Measurements from ENCODE around the gene MAP7D2. TPM values are rescaled to one million over a fixed set of nuclear protein-coding genes. Genes with fewer than 3 reads are reported as not detected.
"Not testable (repeated sequence)": the region's sequence is repeated elsewhere in the genome, so short reads cannot be mapped to it uniquely, and the experiment has no call there.

Gene MAP7D2
- total RNA-seq, 2 experiments from 2014 or later, result 0.13 to 0.21 TPM

- H3K9me3 Mint-ChIP-seq (ENCODE audit: insufficient read depth), result no peaks in the 10 kb centered on the region
- CTCF ChIA-PET, result interaction anchor here (0.9 kb wide), 1 partner anchor 235 kb away, joined by 5 read pairs; no protein-coding TSS in a partner anchor
- H3K27me3 Mint-ChIP-seq (ENCODE audit: low read depth), result no peaks in the 10 kb centered on the region
- H3K4me3 Mint-ChIP-seq, result peak overlapping the region; percentile 83
- H3K4me1 Mint-ChIP-seq (ENCODE audit: low read depth), result peaks cover 32% of the 10 kb centered on the region
- no peak for ATAC-seq
- peaks cover 29% of the 10 kb centered on the region for H3K36me3 Mint-ChIP-seq (ENCODE audit: low read depth)
- POLR2A ChIA-PET, result no interaction called here
- H3K27ac Mint-ChIP-seq, result no peak overlapping the region
- no peak for DNase-seq
These were observed 23.3 kb upstream of the MAP7D2 start for GRCh38 chrX:20139966-20140365.

- Mint-ChIP-seq H3K4me1 (ENCODE audit: low read depth) (peaks cover 24% of the 10 kb centered on the region), H3K36me3 (ENCODE audit: low read depth) (peaks cover 42% of the 10 kb centered on the region), H3K9me3 (ENCODE audit: insufficient read depth) (no peaks in the 10 kb centered on the region), H3K27me3 (ENCODE audit: low read depth) (no peaks in the 10 kb centered on the region), H3K27ac (no peak overlapping the region), H3K4me3 (no peak overlapping the region)
- ATAC-seq (no peak), DNase-seq (no peak)
- POLR2A ChIA-PET, result no interaction called here
- CTCF ChIA-PET, result no interaction called here
These were observed 19.2 kb upstream of the MAP7D2 start for GRCh38 chrX:20135944-20136343.

DNA sequence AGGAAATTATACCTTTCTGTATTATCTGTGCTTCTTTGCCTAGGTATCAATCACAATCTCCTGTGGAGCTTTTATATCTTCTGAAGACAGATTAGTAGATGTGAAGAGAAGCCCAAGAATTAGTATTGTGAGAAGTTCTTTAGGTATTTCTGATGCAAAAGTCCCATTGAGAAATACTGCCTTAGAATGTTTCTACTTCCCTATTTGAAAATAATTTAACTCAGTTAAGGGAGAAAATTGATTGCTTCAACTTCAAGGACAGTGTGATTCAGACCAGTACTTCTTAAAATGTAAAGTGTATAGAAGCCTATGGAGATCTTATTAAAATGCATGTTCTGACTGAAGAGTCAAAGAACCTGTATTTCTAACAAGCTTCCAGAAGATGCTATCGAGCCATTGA lies 16.0 kb upstream of the MAP7D2 start:
- ChIA-PET POLR2A (no interaction called here), CTCF (interaction anchor here (0.8 kb wide), 1 partner anchor 8 kb away, joined by 4 read pairs; the partner anchor contains the start of gene EIF1AX)
- Mint-ChIP-seq H3K36me3 (ENCODE audit: low read depth) (peaks cover 44% of the 10 kb centered on the region), H3K4me3 (no peak overlapping the region), H3K4me1 (ENCODE audit: low read depth) (peaks cover 10% of the 10 kb centered on the region), H3K9me3 (ENCODE audit: insufficient read depth) (no peaks in the 10 kb centered on the region), H3K27ac (no peak overlapping the region), H3K27me3 (ENCODE audit: low read depth) (no peaks in the 10 kb centered on the region)
- DNase-seq, result no peak
- ATAC-seq, result no peak

GRCh38 chrX:20130357-20130756 lies 13.7 kb upstream of the MAP7D2 start:
- Mint-ChIP-seq H3K9me3 (ENCODE audit: insufficient read depth) (no peaks in the 10 kb centered on the region), H3K27me3 (ENCODE audit: low read depth) (no peaks in the 10 kb centered on the region), H3K27ac (peak overlapping the region; percentile 24), H3K4me3 (no peak overlapping the region), H3K4me1 (ENCODE audit: low read depth) (peaks cover 2% of the 10 kb centered on the region), H3K36me3 (ENCODE audit: low read depth) (peaks cover 28% of the 10 kb centered on the region)
- POLR2A ChIA-PET, result no interaction called here
- CTCF ChIA-PET, result interaction anchor here (3.2 kb wide), 1 partner anchor 225 kb away, joined by 10 read pairs; no protein-coding TSS in a partner anchor
- no peak for DNase-seq
- no peak for ATAC-seq

GRCh38 chrX:20129547-20129946 lies 12.8 kb upstream of the MAP7D2 start:
- H3K4me1 Mint-ChIP-seq (ENCODE audit: low read depth), result no peaks in the 10 kb centered on the region
- CTCF ChIA-PET, result interaction anchor here (3.2 kb wide), 1 partner anchor 225 kb away, joined by 10 read pairs; no protein-coding TSS in a partner anchor

DNA sequence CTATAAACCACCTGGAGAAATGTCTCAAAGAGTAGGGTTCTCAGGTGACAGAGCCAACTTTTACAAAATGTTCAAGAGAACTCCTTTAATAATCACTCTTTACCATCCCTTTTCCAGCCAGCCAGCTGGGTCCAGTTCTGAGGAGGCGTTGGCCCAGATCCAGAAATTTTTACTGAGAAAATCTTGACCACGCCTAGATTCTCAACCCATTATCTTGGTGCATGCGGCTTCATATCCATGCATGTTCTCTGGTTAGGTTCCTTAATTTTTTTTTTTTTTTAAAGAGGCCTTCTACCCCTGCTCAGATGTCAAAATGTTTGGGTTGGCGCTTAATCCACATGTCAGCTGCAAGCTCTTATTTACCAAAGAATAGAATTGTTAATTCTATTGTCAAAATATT lies 12.0 kb upstream of the MAP7D2 start:
- ATAC-seq, result no peak

More at GRCh38 chrX:20129547-20129946, 12.8 kb upstream of the MAP7D2 start:
- Mint-ChIP-seq H3K36me3 (ENCODE audit: low read depth) (peaks cover 23% of the 10 kb centered on the region), H3K27ac (no peak overlapping the region), H3K27me3 (ENCODE audit: low read depth) (no peaks in the 10 kb centered on the region), H3K9me3 (ENCODE audit: insufficient read depth) (no peaks in the 10 kb centered on the region), H3K4me3 (no peak overlapping the region)
- no peak for DNase-seq
- POLR2A ChIA-PET, result no interaction called here
- no peak for ATAC-seq

GRCh38 chrX:20127440-20127839 lies 10.7 kb upstream of the MAP7D2 start:
- H3K27ac Mint-ChIP-seq; H3K4me1 Mint-ChIP-seq (ENCODE audit: low read depth); H3K27me3 Mint-ChIP-seq (ENCODE audit: low read depth); DNase-seq; POLR2A ChIA-PET; H3K4me3 Mint-ChIP-seq; ATAC-seq; H3K9me3 Mint-ChIP-seq (ENCODE audit: insufficient read depth): not testable (repeated sequence)
- CTCF ChIA-PET, result interaction anchor here (3.2 kb wide), 1 partner anchor 223 kb away, joined by 10 read pairs; no protein-coding TSS in a partner anchor
- H3K36me3 Mint-ChIP-seq (ENCODE audit: low read depth), result peaks cover 14% of the 10 kb centered on the region

More for the DNA sequence above, 12.0 kb upstream of the MAP7D2 start:
- Mint-ChIP-seq H3K4me1 (ENCODE audit: low read depth) (no peaks in the 10 kb centered on the region), H3K4me3 (no peak overlapping the region), H3K27me3 (ENCODE audit: low read depth) (no peaks in the 10 kb centered on the region), H3K9me3 (ENCODE audit: insufficient read depth) (no peaks in the 10 kb centered on the region), H3K36me3 (ENCODE audit: low read depth) (peaks cover 22% of the 10 kb centered on the region), H3K27ac (no peak overlapping the region)
- no peak for DNase-seq
- ChIA-PET CTCF (interaction anchor here (3.2 kb wide), 1 partner anchor 224 kb away, joined by 10 read pairs; no protein-coding TSS in a partner anchor), POLR2A (no interaction called here)

DNA sequence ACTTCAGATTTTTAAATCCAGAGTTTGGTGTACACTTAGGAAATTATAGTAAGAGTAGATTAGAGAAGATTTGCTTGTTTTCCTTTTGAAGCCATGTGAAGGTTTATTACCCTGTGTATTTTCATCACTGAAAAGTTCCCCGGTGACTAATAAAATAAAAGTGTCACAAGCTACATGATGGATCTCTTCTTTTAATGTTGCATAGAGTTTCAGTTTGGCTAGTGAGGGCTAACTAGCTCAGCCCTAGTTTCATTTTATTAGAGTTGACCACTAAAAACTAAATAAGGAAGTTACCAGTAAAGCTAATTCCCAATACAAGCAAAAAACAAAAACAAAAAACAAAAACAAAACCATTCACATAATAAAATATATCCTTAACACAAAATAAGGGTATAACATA lies 10.1 kb upstream of the MAP7D2 start:
- H3K4me1 Mint-ChIP-seq (ENCODE audit: low read depth); ATAC-seq; POLR2A ChIA-PET; DNase-seq; H3K27me3 Mint-ChIP-seq (ENCODE audit: low read depth); H3K9me3 Mint-ChIP-seq (ENCODE audit: insufficient read depth); H3K4me3 Mint-ChIP-seq; H3K27ac Mint-ChIP-seq; CTCF ChIA-PET: not testable (repeated sequence)
- peaks cover 14% of the 10 kb centered on the region for H3K36me3 Mint-ChIP-seq (ENCODE audit: low read depth)

DNA sequence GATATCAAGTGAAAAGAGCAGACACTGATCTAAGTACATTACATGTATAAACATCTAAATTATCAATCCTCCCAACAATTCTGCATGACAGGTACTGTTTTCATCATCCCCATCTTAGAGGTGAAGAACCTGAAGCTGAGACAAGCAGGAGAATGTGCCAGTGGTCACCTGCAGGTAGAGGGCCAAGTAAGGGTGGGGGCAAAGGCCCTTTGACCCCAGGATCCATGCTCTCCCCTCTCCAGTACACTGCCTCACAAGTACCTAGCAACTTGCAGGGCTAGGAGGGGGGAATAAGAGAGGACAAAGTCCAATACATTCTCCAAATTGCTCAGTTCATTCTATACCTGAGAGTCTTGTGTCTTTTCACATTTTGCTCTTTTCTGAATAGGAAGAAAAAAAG lies 8.3 kb upstream of the MAP7D2 start:
- ChIA-PET POLR2A (no interaction called here), CTCF (no interaction called here)
- Mint-ChIP-seq H3K27ac (no peak overlapping the region), H3K27me3 (ENCODE audit: low read depth) (no peaks in the 10 kb centered on the region), H3K9me3 (ENCODE audit: insufficient read depth) (no peaks in the 10 kb centered on the region), H3K36me3 (ENCODE audit: low read depth) (peaks cover 11% of the 10 kb centered on the region), H3K4me3 (no peak overlapping the region), H3K4me1 (ENCODE audit: low read depth) (no peaks in the 10 kb centered on the region)
- DNase-seq (no peak), ATAC-seq (no peak)

GRCh38 chrX:20118065-20118824 lies 1.5 kb upstream of the MAP7D2 start:
- H3K36me3 Mint-ChIP-seq (ENCODE audit: low read depth), result no peaks in the 10 kb centered on the region
- ATAC-seq, result no peak
- DNase-seq, result no peak
- H3K9me3 Mint-ChIP-seq (ENCODE audit: insufficient read depth), result no peaks in the 10 kb centered on the region
- H3K4me3 Mint-ChIP-seq, result no peak overlapping the region
- POLR2A ChIA-PET, result no interaction called here
- CTCF ChIA-PET, result interaction anchor here (1.1 kb wide), 1 partner anchor 11 kb away, joined by 3 read pairs; no protein-coding TSS in a partner anchor
- peaks cover 8% of the 10 kb centered on the region for H3K27me3 Mint-ChIP-seq (ENCODE audit: low read depth)
- H3K27ac Mint-ChIP-seq, result no peak overlapping the region
- peaks cover 17% of the 10 kb centered on the region for H3K4me1 Mint-ChIP-seq (ENCODE audit: low read depth)

DNA sequence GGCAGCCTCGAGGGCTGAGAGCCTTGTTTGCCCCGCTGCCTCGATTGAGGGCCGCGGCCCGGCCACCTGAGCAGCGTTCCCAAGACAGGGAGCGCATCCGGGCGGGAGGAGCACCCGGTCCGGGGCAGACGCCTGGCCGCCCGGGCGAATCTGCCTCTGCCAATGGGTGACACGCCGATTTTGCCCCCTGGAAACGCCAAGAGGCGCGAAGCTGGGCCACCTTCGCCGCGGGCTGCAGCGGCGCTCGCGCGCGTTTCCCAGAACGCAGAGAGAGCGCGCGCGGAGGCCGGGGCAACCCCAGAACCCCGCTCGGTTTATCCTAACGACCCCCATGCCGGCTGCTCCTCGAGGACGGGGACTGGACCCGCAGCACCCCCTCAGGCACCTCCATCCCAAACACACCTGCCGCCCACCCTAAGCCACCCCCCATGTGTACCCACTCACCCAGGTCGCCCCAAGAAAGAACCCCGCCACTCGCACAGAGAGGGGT lies 575 bp downstream of the MAP7D2 start:
- Mint-ChIP-seq H3K27ac (no peak overlapping the region), H3K27me3 (ENCODE audit: low read depth) (peaks cover 8% of the 10 kb centered on the region), H3K4me1 (ENCODE audit: low read depth) (peaks cover 17% of the 10 kb centered on the region), H3K9me3 (ENCODE audit: insufficient read depth) (no peaks in the 10 kb centered on the region), H3K36me3 (ENCODE audit: low read depth) (no peaks in the 10 kb centered on the region), H3K4me3 (peak overlapping the region; percentile 42)
- no peak for ATAC-seq
- ChIA-PET CTCF (no interaction called here), POLR2A (no interaction called here)
- DNase-seq, result no peak

DNA sequence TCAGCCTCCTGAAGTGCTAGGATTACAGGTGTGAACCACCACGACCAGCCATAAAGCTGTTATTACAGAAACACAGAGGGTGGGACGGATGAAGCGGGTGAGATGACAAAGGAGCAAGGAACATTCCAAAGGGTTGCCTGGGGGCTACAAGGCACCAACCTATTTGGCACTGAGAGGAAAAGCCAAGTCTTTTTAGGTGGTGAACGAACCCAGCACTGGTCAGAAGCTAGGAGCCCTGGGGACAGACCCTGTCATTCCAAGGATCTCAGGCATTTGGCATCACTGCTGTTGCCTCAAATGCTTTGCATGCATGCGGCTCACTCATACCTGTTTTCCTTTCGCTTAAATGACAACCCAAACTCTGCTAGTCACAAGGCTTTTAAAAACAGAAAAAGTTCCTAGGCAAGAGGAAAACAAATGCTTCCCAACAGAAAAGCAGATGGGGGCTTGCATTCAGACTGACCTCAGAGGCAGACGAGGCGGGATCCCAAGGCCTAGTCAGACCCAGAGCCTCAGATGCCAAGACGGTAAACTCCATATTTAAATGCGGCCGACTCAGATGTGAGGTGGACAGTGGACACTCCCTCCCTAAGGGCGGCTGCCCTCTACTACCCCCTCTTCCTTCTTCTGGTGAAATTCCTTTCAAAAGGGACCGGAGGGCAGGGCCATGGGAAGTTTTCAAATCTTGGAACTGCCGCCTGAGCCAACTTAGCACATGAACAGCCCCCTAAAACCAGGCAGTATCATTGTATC lies 4.5 kb downstream of the MAP7D2 start:
- CTCF ChIA-PET, result no interaction called here
- no peak overlapping the region for H3K27ac Mint-ChIP-seq
- peaks cover 7% of the 10 kb centered on the region for H3K27me3 Mint-ChIP-seq (ENCODE audit: low read depth)
- H3K4me3 Mint-ChIP-seq, result no peak overlapping the region
- DNase-seq, result no peak
- H3K4me1 Mint-ChIP-seq (ENCODE audit: low read depth), result peaks cover 13% of the 10 kb centered on the region
- ATAC-seq, result no peak
- H3K36me3 Mint-ChIP-seq (ENCODE audit: low read depth), result no peaks in the 10 kb centered on the region
- no peaks in the 10 kb centered on the region for H3K9me3 Mint-ChIP-seq (ENCODE audit: insufficient read depth)
- POLR2A ChIA-PET, result no interaction called here

All from activated CD8-positive, alpha-beta T cell treated with anti-CD3 and anti-CD28 coated beads, Interleukin-2, amount 10 ng/mL, durations not matched to agents 7 days and 5 days (primary cell).